Nephron progenitor cell (in vitro differentiated cells): ENCODE results near the gene KCNA5.

Experiments
- DNase-seq: peaks from one replicate; pipeline ENCODE4 v3.0.0; 2021
- H3K27ac Mint-ChIP-seq: 2 replicates; pipeline ENCODE4 v1.8.0; 2021; ENCODE audit warnings: mild to moderate bottlenecking, moderate library complexity, mixed read lengths
- H3K27me3 Mint-ChIP-seq: 2 replicates; pipeline ENCODE4 v1.8.0; 2021; ENCODE audit warnings: mild to moderate bottlenecking, low read depth, mixed read lengths; ENCODE audit not compliant: poor library complexity
- H3K36me3 Mint-ChIP-seq: 2 replicates; pipeline ENCODE4 v1.8.0; 2021; ENCODE audit warnings: low read depth, mixed read lengths
- H3K4me1 Mint-ChIP-seq: 2 replicates; pipeline ENCODE4 v1.8.0; 2021; ENCODE audit warnings: mixed read lengths
- H3K4me3 Mint-ChIP-seq: 2 replicates; pipeline ENCODE4 v1.8.0; 2021; ENCODE audit warnings: mild to moderate bottlenecking, moderate library complexity, mixed read lengths
- H3K9me3 Mint-ChIP-seq: 2 replicates; pipeline ENCODE4 v1.8.0; 2021; ENCODE audit warnings: mild to moderate bottlenecking, moderate library complexity, mixed read lengths
- CTCF ChIP-seq: fragments of 200-600 bp; sonication (generic); IDR thresholded peaks from 2 replicates; pipeline ENCODE4 v1.5.0; 2021; ENCODE audit warnings: antibody characterized with exemption

The KCNA5 gene

DNA sequence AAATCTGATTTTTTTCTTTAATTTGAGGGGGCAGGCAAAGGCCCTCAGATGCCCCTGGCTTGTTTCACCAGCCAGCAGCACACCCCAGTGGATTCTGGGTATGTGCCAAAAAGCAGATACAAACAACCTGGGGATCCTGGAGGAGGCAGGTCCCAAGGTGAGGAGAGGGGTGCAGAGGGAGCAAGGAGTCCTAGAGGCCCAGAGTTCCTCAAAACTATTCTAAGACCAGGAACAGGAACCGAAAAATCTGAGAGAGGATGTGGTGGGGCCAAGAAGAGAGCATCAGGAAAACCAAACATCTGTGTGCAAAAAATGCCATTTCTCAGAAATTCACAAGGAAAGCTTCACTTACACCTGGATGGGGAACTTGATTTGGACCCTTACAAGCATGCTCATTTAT lies 8.2 kb downstream of the KCNA5 start:
- DNase-seq, result no peak
- H3K36me3 Mint-ChIP-seq, result no peaks in the 10 kb centered on the region
- no peak overlapping the region for H3K27ac Mint-ChIP-seq
- no peak overlapping the region for H3K4me3 Mint-ChIP-seq
- H3K4me1 Mint-ChIP-seq, result peaks cover 20% of the 10 kb centered on the region
- no peak for TF ChIP-seq CTCF
- H3K27me3 Mint-ChIP-seq, result peaks cover 33% of the 10 kb centered on the region
- H3K9me3 Mint-ChIP-seq, result no peaks in the 10 kb centered on the region

GRCh38 chr12:5052348-5052747 lies 8.7 kb downstream of the KCNA5 start:
- peaks cover 15% of the 10 kb centered on the region for H3K4me1 Mint-ChIP-seq
- no peaks in the 10 kb centered on the region for H3K9me3 Mint-ChIP-seq
- no peaks in the 10 kb centered on the region for H3K36me3 Mint-ChIP-seq
- H3K4me3 Mint-ChIP-seq, result no peak overlapping the region
- no peak for TF ChIP-seq CTCF
- no peak overlapping the region for H3K27ac Mint-ChIP-seq
- H3K27me3 Mint-ChIP-seq, result peaks cover 30% of the 10 kb centered on the region
- DNase-seq, result no peak

DNA sequence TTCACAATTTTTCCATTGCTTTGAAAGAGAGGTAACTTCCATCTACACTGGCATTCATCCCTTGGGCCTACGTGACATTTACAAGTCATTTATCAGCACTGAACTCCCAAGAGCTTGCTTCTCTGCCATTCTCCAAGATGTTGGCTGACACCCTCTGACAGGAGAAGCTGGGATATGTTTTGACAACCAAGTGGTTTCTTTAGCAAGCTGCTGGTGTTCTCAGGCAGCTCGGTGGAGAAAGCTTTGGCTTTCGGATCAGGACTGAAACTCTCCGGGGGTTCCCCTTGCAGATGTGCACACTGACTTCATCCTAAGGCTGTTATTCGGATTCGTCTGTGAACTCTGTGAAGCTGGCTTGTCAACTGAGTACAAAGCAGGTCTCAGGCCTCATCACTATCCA lies 15.7 kb downstream of the KCNA5 start:
- DNase-seq, result no peak
- Mint-ChIP-seq H3K4me3 (no peak overlapping the region), H3K4me1 (no peaks in the 10 kb centered on the region), H3K27me3 (peaks cover 40% of the 10 kb centered on the region), H3K9me3 (no peaks in the 10 kb centered on the region), H3K36me3 (no peaks in the 10 kb centered on the region), H3K27ac (no peak overlapping the region)
- no peak for TF ChIP-seq CTCF

- DNase-seq, result no peak
- H3K4me1 Mint-ChIP-seq, result no peaks in the 10 kb centered on the region
- no peak for TF ChIP-seq CTCF
- no peak overlapping the region for H3K27ac Mint-ChIP-seq
- H3K4me3 Mint-ChIP-seq, result no peak overlapping the region
- no peaks in the 10 kb centered on the region for H3K36me3 Mint-ChIP-seq
- H3K27me3 Mint-ChIP-seq, result peaks cover 38% of the 10 kb centered on the region
- no peaks in the 10 kb centered on the region for H3K9me3 Mint-ChIP-seq
Measured at GRCh38 chr12:5060958-5061357, 17.3 kb downstream of the KCNA5 start.

GRCh38 chr12:5063149-5063548 lies 19.5 kb downstream of the KCNA5 start:
- TF ChIP-seq CTCF, result no peak
- DNase-seq, result no peak
- Mint-ChIP-seq H3K27me3 (peaks cover 37% of the 10 kb centered on the region), H3K9me3 (no peaks in the 10 kb centered on the region), H3K4me3 (no peak overlapping the region), H3K36me3 (no peaks in the 10 kb centered on the region), H3K27ac (no peak overlapping the region), H3K4me1 (no peaks in the 10 kb centered on the region)

DNA sequence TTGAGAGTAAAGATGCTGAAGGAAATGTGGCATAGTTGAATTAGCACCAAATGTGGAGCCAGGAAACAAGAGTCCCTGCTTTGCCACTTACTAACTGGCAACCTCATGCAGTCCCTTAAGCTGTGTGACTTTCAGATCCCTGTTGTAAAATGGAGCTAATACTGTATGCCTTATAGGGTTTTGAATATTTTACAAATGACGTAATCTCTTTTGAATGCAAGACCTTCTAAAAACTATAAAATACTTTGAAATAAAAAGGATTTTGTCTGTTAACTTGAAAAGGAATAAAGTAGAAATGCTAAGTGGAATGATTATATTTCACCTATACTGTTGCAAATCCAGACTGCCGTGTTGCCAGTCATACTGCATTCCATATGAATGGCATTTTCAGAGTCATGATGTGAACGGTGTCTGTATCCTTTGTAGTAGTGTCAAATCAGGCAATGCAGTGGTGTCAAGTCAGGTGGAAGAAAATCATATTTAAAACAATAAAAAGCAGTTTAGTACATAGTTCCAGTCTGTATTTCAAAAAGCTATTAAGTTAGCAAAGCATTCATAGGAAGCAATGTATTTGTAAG lies 21.3 kb downstream of the KCNA5 start:
- Mint-ChIP-seq H3K27me3 (peaks cover 34% of the 10 kb centered on the region), H3K36me3 (no peaks in the 10 kb centered on the region), H3K4me3 (no peak overlapping the region), H3K27ac (no peak overlapping the region), H3K4me1 (peaks cover 3% of the 10 kb centered on the region), H3K9me3 (no peaks in the 10 kb centered on the region)
- no peak for TF ChIP-seq CTCF
- DNase-seq, result no peak
